HepG2 (cell line): ENCODE results near the gene P4HB. TPM values are rescaled to one million over a fixed set of nuclear protein-coding genes. Genes with fewer than 3 reads are reported as not detected.

Experiments
- CENPT ChIP-seq: sonication (generic); formaldehyde crosslinking; IDR thresholded peaks from 2 replicates; pipeline ENCODE4 v1.8.0; 2022; ENCODE audit warnings: low read depth, mild to moderate bottlenecking, moderate library complexity, missing genetic modification reagents
- ETV6 ChIP-seq: sonication (generic); formaldehyde crosslinking; conservative IDR thresholded peaks from 2 replicates; pipeline ENCODE4 v1.4.0; 2020; ENCODE audit warnings: missing genetic modification reagents
- GATAD2A ChIP-seq: IDR thresholded peaks from 2 replicates; pipeline ENCODE4 v1.6.1; 2016
- LCORL ChIP-seq, 2 experiments: fragments of 450-650 bp in 1 of 2; sonication (generic) in 1 of 2; formaldehyde crosslinking in 1 of 2; IDR thresholded peaks; 2 replicates each; pipeline versions ENCODE4 v1.5.0 to v1.6.1; 2017 to 2020; ENCODE audit warnings: antibody characterized with exemption in 1 of 2, missing genetic modification reagents in 1 of 2
- PITX1 ChIP-seq: sonication (generic); formaldehyde crosslinking; IDR thresholded peaks from 2 replicates; pipeline ENCODE4 v1.5.1; 2020; ENCODE audit warnings: mild to moderate bottlenecking, missing genetic modification reagents
- POLR2AphosphoS2 ChIP-seq: IDR thresholded peaks from 2 replicates; pipeline ENCODE4 v1.6.1; 2011; ENCODE audit warnings: low read depth, low read length, improper control_type of control experiment
- RCOR2 ChIP-seq: IDR thresholded peaks from 2 replicates; pipeline ENCODE4 v1.6.1; 2016; ENCODE audit warnings: missing biosample characterization, missing genetic modification reagents
- ZFP36L2 ChIP-seq: sonication (generic); formaldehyde crosslinking; IDR thresholded peaks from 2 replicates; pipeline ENCODE4 v1.4.0; 2020; ENCODE audit warnings: missing genetic modification reagents
- ZFYVE20 ChIP-seq: sonication (generic); formaldehyde crosslinking; IDR thresholded peaks from 2 replicates; pipeline ENCODE4 v1.8.0; 2023; ENCODE audit warnings: low read depth, mild to moderate bottlenecking, moderate library complexity, missing genetic modification reagents, borderline replicate concordance
- ZKSCAN5 ChIP-seq: sonication (generic); formaldehyde crosslinking; IDR thresholded peaks from 2 replicates; pipeline ENCODE4 v1.5.1; 2020; ENCODE audit warnings: mild to moderate bottlenecking, missing genetic modification reagents
- ZNF20 ChIP-seq: sonication (generic); formaldehyde crosslinking; IDR thresholded peaks from 2 replicates; pipeline ENCODE4 v1.4.0; 2020; ENCODE audit warnings: mild to moderate bottlenecking, moderate library complexity, missing genetic modification reagents
- ZNF383 ChIP-seq: sonication (generic); formaldehyde crosslinking; IDR thresholded peaks from 2 replicates; pipeline ENCODE4 v1.4.0; 2020; ENCODE audit warnings: missing genetic modification reagents, mild to moderate bottlenecking, borderline replicate concordance
- ZNF501 ChIP-seq: sonication (generic); formaldehyde crosslinking; IDR thresholded peaks from 2 replicates; pipeline ENCODE4 v1.5.1; 2020; ENCODE audit warnings: mild to moderate bottlenecking, moderate library complexity, missing genetic modification reagents
- polyA plus RNA-seq, 8 experiments: library from polyadenylated mRNA; depleted of rRNA in 3 of 8; stranded (reverse) in 7 of 8; unstranded in 1 of 8; fragments of >200 nt; fragmentation: Illumina TruSeq in 4 of 8; extraction: Trizol in 4 of 8; gene quantifications; 2 replicates each; pipeline versions ENCODE4 v1.2.1 to v1.2.3, GENCODE V29; 2011 to 2016; ENCODE audit warnings: low read depth in 4 of 8, missing spikeins in 1 of 8, mixed read lengths in 1 of 8; ENCODE audit not compliant: insufficient read depth in 1 of 8
- total RNA-seq, 5 experiments: library from RNA; depleted of rRNA; stranded (reverse); fragments of >200 nt; fragmentation: Illumina TruSeq; extraction: Trizol; gene quantifications; 2 replicates each; pipeline ENCODE4 v1.2.3, GENCODE V29; 2016; ENCODE audit warnings: low read depth in 1 of 5
- TF ChIP-seq, protein P1 (sequence below): sonication (generic); formaldehyde crosslinking; IDR thresholded peaks from 2 replicates; pipeline ENCODE4 v1.5.1; 2020; ENCODE audit warnings: mild to moderate bottlenecking, moderate library complexity, missing genetic modification reagents
- TF ChIP-seq, protein P2 (sequence below): sonication (generic); formaldehyde crosslinking; IDR thresholded peaks from 2 replicates; pipeline ENCODE4 v1.5.1; 2020; ENCODE audit warnings: missing genetic modification reagents, mild to moderate bottlenecking, borderline replicate concordance
- TF ChIP-seq, protein P3 (sequence below), 2 experiments: sonication (generic) in 1 of 2; formaldehyde crosslinking in 1 of 2; IDR thresholded peaks; 2 replicates each; pipeline versions ENCODE4 v1.4.0 to v1.6.1; 2016 to 2020; ENCODE audit warnings: borderline replicate concordance in 1 of 2, low read depth in 1 of 2, mild to moderate bottlenecking in 1 of 2, missing genetic modification reagents in 1 of 2

The P4HB gene
- total and polyA plus RNA-seq, 2 of the 13 experiments (the other 11 are each of a cell fraction or from before 2014, with no cell fraction given), result 185 to 782 TPM

DNA sequence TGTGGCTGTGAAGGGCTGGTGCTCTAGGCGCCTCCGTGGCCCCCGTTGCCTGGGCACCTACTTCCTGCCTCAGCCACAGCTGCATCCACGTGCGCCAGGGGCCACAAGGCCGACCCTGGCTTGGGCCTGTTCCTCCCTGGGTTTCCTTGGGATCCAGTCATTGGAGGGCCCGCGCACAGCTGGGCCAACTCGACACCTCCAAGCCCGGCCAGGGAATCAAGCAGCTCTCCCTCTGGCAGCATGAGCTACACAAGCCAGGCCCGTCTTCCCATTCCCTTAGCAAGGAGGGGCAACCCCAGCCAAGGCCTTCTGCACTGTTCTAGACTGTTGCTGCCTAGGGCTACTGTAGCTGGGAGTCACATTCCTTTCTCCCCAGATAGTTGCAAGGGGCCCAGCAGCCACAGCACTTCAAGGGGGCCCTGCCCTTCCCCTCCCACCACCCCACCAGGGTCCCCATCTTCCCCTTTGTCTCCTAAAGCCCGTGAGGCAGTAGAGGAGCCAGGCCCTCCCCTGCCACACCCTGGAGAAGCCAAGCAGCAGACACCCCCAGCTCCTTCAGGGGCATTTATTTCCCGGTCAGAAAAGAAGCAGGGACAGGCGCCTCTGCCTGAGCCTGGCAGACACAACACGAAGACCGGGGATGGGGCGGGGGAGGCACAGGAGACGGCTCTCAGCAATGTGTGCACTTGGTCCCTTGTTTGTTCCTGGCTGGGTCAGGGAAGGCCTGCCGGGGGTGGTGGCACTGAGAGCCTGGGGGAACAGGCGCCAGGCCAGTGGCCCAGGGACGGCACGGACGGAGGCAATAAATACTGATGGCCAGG lies 7.0 kb upstream of the P4HB start (continued):
- TF ChIP-seq, protein P1, sequence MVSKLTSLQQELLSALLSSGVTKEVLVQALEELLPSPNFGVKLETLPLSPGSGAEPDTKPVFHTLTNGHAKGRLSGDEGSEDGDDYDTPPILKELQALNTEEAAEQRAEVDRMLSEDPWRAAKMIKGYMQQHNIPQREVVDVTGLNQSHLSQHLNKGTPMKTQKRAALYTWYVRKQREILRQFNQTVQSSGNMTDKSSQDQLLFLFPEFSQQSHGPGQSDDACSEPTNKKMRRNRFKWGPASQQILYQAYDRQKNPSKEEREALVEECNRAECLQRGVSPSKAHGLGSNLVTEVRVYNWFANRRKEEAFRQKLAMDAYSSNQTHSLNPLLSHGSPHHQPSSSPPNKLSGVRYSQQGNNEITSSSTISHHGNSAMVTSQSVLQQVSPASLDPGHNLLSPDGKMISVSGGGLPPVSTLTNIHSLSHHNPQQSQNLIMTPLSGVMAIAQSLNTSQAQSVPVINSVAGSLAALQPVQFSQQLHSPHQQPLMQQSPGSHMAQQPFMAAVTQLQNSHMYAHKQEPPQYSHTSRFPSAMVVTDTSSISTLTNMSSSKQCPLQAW, result peak; percentile 51; the same call in 1 of the 2 replicates
- no peak for TF ChIP-seq ETV6 (CRISPR knock-in tag)
- no peak; the same call in 1 of the 2 replicates for TF ChIP-seq ZKSCAN5 (CRISPR knock-in tag)
- no peak for TF ChIP-seq ZNF20 (CRISPR knock-in tag)
- TF ChIP-seq POLR2AphosphoS2, result no peak; the same call in 1 of the 2 replicates
- no peak; the same call in 1 of the 2 replicates for TF ChIP-seq ZNF383 (CRISPR knock-in tag)
- TF ChIP-seq, protein P2, sequence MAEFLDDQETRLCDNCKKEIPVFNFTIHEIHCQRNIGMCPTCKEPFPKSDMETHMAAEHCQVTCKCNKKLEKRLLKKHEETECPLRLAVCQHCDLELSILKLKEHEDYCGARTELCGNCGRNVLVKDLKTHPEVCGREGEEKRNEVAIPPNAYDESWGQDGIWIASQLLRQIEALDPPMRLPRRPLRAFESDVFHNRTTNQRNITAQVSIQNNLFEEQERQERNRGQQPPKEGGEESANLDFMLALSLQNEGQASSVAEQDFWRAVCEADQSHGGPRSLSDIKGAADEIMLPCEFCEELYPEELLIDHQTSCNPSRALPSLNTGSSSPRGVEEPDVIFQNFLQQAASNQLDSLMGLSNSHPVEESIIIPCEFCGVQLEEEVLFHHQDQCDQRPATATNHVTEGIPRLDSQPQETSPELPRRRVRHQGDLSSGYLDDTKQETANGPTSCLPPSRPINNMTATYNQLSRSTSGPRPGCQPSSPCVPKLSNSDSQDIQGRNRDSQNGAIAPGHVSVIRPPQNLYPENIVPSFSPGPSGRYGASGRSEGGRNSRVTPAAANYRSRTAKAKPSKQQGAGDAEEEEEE (CRISPR knock-in tag), result 0 out of 2 replicates have a peak, but pooled peaks have one; percentile 67
- peak; percentile 84 for TF ChIP-seq ZNF501
- TF ChIP-seq ZFYVE20 (CRISPR knock-in tag), result peak; percentile 26; the same call in 1 of the 2 replicates
- no peak; the same call in 1 of the 2 replicates for TF ChIP-seq ZFP36L2 (CRISPR knock-in tag)
- TF ChIP-seq PITX1 (CRISPR knock-in tag), result no peak; the same call in 1 of the 2 replicates
- TF ChIP-seq, protein P3, sequence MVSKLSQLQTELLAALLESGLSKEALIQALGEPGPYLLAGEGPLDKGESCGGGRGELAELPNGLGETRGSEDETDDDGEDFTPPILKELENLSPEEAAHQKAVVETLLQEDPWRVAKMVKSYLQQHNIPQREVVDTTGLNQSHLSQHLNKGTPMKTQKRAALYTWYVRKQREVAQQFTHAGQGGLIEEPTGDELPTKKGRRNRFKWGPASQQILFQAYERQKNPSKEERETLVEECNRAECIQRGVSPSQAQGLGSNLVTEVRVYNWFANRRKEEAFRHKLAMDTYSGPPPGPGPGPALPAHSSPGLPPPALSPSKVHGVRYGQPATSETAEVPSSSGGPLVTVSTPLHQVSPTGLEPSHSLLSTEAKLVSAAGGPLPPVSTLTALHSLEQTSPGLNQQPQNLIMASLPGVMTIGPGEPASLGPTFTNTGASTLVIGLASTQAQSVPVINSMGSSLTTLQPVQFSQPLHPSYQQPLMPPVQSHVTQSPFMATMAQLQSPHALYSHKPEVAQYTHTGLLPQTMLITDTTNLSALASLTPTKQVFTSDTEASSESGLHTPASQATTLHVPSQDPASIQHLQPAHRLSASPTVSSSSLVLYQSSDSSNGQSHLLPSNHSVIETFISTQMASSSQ (IDR thresholded peaks at IDR 0.05; ENCODE audit: low read depth), result 0 out of 2 replicates have a peak, but pooled peaks have one; percentile 31
- TF ChIP-seq, protein P3 (CRISPR knock-in tag; IDR thresholded peaks at IDR 0.05; ENCODE audit: borderline replicate concordance), result peak; percentile 37; the same call in 1 of the 2 replicates
- peak; percentile 49; the same call in 1 of the 2 replicates for TF ChIP-seq CENPT
- no peak for TF ChIP-seq RCOR2
- no peak for TF ChIP-seq GATAD2A
- TF ChIP-seq LCORL (IDR thresholded peaks at IDR 0.05), result no peak
- peak; percentile 48; the same call in 1 of the 2 replicates for TF ChIP-seq LCORL (CRISPR knock-in tag; IDR thresholded peaks at IDR 0.05)
